ENCODE data around the gene CWC27. TPM values are rescaled to one million over a fixed set of nuclear protein-coding genes. Genes with fewer than 3 reads are reported as not detected.

Gene CWC27
- total and polyA plus RNA-seq, 9 of the 15 experiments (the other 6 are each of a cell fraction or from before 2014, with no cell fraction given), result 19.7 to 49.3 (median 38.3) TPM

GRCh38 chr5:64768358-64769312, at the start of gene CWC27, which contains the start of gene SREK1IP1 (continued):
- TF ChIP-seq SETDB1 (IDR thresholded peaks at IDR 0.05; ENCODE audit: low read length) (no peak), HSF4 (CRISPR knock-in tag; IDR thresholded peaks at IDR 0.05; ENCODE audit: borderline replicate concordance) (no peak), ZNF143 (CRISPR knock-in tag; IDR thresholded peaks at IDR 0.05) (no peak), KAT7 (CRISPR knock-in tag; IDR thresholded peaks at IDR 0.05; ENCODE audit: borderline replicate concordance) (no peak; the same call in 1 of the 2 replicates), ZNF431 (CRISPR knock-in tag; IDR thresholded peaks at IDR 0.05) (no peak; the same call in 1 of the 2 replicates), WHSC1 (IDR thresholded peaks at IDR 0.05; ENCODE audit: low read length) (no peak), ARNT (IDR thresholded peaks at IDR 0.05) (peak; percentile 64 to 74; a peak in 3 of 4 replicates), EP300 (IDR thresholded peaks at IDR 0.05; ENCODE audit: low read length) (no peak), ZNF277 (CRISPR knock-in tag; IDR thresholded peaks at IDR 0.05; ENCODE audit: borderline replicate concordance) (no peak), GTF3C2 (IDR thresholded peaks at IDR 0.05; ENCODE audit: borderline replicate concordance, extremely low read depth, insufficient read length) (no peak), ZNF592 (IDR thresholded peaks at IDR 0.05) (no peak), SAP30 (IDR thresholded peaks at IDR 0.05; ENCODE audit: borderline replicate concordance, insufficient read depth, low read depth, low read length, poor library complexity, severe bottlenecking) (no peak), ZBTB1 (CRISPR knock-in tag; IDR thresholded peaks at IDR 0.05; ENCODE audit: borderline replicate concordance, low read depth) (no peak), PHF20 (IDR thresholded peaks at IDR 0.05; ENCODE audit: partially characterized antibody) (peak; percentile 91), CBX2 (IDR thresholded peaks at IDR 0.05; ENCODE audit: insufficient read depth, low read length, poor library complexity, severe bottlenecking) (no peak), ZNF445 (CRISPR knock-in tag; IDR thresholded peaks at IDR 0.05; ENCODE audit: low read depth) (no peak), ELK3 (CRISPR knock-in tag; IDR thresholded peaks at IDR 0.05) (no peak)

Data from K562 (cell line).